GM18511 (cell line): ENCODE data around the gene RETREG1.
"Not testable (repeated sequence)": the region's sequence is repeated elsewhere in the genome, so short reads cannot be mapped to it uniquely, and the experiment has no call there.

ENCODE experiments used
- ATAC-seq: cut with Tn5 transposase; IDR thresholded peaks from one replicate; pipeline ENCODE4 v1.9.1; 2021; ENCODE audit warnings: mild to moderate bottlenecking, moderate library complexity; ENCODE audit not compliant: unreplicated experiment

RETREG1 gene

GRCh38 chr5:16616536-16617273, at the start of gene RETREG1:
RETREG1 (minus strand) TSS chr5:16616997; CDS start chr5:16616971, 26 bp downstream.
- ATAC-seq: peak; percentile 69

GRCh38 chr5:16666130-16666882, 49.5 kb upstream of the RETREG1 start:
- ATAC-seq: no peak

- no peak for ATAC-seq
Measured at GRCh38 chr5:16665601-16666000, 48.8 kb upstream of the RETREG1 start.

- ATAC-seq: no peak
Measured at GRCh38 chr5:16664368-16664767, 47.6 kb upstream of the RETREG1 start.

GRCh38 chr5:16663840-16664239, 47.0 kb upstream of the RETREG1 start:
- ATAC-seq: no peak

- no peak for ATAC-seq
Measured at GRCh38 chr5:16661713-16662112, 44.9 kb upstream of the RETREG1 start.

GRCh38 chr5:16660982-16661381, 44.2 kb upstream of the RETREG1 start:
- no peak for ATAC-seq

- ATAC-seq: no peak
Measured at GRCh38 chr5:16659536-16659935, 42.7 kb upstream of the RETREG1 start.

GRCh38 chr5:16656561-16657191, 39.9 kb upstream of the RETREG1 start:
- no peak for ATAC-seq

- no peak for ATAC-seq
Measured at GRCh38 chr5:16654647-16655334, 38.0 kb upstream of the RETREG1 start.

GRCh38 chr5:16648739-16649138, 31.9 kb upstream of the RETREG1 start:
- not testable (repeated sequence) for ATAC-seq

GRCh38 chr5:16644301-16644889, 27.6 kb upstream of the RETREG1 start:
- no peak for ATAC-seq

- no peak for ATAC-seq
Measured at GRCh38 chr5:16642867-16643266, 26.1 kb upstream of the RETREG1 start.

GRCh38 chr5:16639206-16639605, 22.4 kb upstream of the RETREG1 start:
- no peak for ATAC-seq

GRCh38 chr5:16628376-16628775, 11.6 kb upstream of the RETREG1 start:
- ATAC-seq: no peak

GRCh38 chr5:16626696-16627264, 10.0 kb upstream of the RETREG1 start:
- peak; percentile 81 for ATAC-seq

- ATAC-seq: no peak
Measured at GRCh38 chr5:16625096-16625495, 8.3 kb upstream of the RETREG1 start.

- no peak for ATAC-seq
Measured at GRCh38 chr5:16619136-16619535, 2.3 kb upstream of the RETREG1 start.

- no peak for ATAC-seq
Measured at GRCh38 chr5:16618138-16618897, 1.5 kb upstream of the RETREG1 start.
